ENCODE data around the gene FAM237B.
A peak's percentile ranks its signal among the peaks of the same experiment; 100 is the strongest.
"Not testable (repeated sequence)": the region's sequence is repeated elsewhere in the genome, so short reads cannot be mapped to it uniquely, and the experiment has no call there.

The FAM237B gene

GRCh38 chr7:90320801-90321494 lies at the start of gene FAM237B:
FAM237B (minus strand) TSS chr7:90321304; CDS start chr7:90319748, 1,556 bp downstream.
- no peak for DNase-seq

DNA sequence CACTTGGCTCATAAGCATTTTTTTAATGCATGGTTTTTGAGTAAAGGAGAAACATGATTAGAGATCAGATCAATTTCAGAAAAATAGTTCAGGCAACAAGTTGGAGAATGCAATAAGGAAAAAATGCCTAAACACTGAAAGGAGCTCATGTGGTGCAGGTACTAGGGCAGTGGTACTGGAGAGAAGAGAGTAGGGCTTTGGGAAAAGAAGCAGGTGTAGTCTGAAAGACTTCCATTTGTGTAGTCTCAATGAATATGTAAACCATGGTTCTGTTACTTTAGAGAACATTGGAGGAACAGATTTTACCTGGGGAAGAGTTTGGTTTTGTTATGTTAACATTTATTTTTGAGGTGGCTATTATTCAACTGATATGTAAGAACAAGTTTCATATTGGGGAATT lies 30.9 kb upstream of the FAM237B start:
- no peak for DNase-seq

DNA sequence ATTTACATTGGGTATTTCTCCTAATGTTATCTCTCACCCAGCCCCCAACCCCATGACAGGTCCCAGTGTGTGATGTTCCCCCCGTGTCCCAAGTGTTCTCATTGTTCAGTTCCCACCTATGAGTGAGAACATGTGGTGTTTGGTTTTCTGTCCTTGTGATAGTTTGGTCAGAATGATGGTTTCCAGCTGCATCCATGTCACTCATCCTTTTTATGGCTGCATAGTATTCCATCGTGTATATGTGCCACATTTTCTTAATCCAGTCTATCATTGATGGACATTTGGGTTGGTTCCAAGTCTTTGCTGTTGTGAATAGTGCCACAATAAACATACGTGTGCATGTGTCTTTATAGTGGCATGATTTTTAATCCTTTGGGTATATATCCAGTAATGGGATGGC lies 28.9 kb upstream of the FAM237B start:
- not testable (repeated sequence) for DNase-seq

DNA sequence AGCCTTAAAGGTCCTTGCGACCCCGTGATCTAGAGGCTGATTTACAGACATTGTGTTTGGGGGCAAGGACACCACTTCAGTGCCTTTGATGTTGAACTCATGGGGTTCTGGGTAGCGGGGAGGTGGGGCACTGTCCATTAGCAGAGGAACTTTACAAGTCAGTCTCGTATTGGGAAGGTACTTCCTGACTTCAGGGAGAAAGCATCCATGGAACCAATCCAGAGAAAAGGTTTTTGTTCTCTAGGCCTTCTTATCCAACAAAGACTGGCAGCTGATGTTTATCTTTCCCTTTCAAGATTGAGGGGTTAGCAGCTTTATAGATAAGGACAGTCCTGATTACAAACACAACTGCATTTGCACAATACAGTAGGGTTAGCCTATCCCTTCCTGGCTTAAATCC lies 28.2 kb upstream of the FAM237B start:
- DNase-seq, result no peak

- no peak for DNase-seq
Measured at GRCh38 chr7:90347759-90348158, 26.7 kb upstream of the FAM237B start.

DNA sequence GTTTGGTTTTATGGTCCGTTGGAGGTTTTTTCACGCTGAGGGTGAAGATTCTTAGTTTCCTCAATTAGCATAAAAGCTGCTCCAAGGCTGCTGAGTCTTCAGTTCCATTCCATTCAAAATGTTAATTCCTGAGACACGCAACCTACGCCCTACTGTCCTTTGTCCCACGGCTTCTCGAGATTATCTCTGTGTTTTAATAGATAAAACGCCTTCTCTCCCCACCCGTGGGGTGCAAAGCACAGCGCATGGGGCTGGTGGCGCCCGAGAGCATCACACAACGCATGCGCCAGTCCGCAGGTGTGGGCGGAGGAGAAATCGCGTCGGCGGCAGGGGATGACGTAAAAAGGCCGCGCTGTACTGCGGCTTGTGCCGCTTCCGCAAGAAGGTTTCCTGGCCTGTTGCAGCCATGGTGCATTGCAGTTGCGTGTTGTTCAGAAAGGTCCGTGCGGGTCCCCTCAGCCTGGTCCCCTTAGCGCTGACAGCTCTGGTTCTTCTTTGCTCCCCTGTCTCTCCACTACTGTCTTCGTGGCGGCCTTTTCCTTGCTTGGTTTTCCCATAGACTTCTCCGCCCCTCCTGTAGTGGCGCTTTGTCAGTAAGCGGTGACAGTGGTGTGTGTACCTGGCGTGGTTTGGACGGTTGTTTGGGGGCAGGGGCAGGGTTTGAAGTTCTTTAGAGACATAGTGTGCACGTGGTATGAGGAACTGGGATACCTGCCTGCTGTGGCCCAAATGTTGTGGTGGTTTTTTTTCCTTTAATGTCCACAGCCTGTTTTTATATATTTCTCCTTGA lies 25.4 kb upstream of the FAM237B start, which contains the start of gene GTPBP10:
GTPBP10 (plus strand) TSS at position 381 of the 790 bp plus-strand sequence; CDS start at position 407, 26 bp downstream.
- peak; percentile 86 for DNase-seq

GRCh38 chr7:90345595-90346335 lies 24.7 kb upstream of the FAM237B start:
- DNase-seq, result no peak

DNA sequence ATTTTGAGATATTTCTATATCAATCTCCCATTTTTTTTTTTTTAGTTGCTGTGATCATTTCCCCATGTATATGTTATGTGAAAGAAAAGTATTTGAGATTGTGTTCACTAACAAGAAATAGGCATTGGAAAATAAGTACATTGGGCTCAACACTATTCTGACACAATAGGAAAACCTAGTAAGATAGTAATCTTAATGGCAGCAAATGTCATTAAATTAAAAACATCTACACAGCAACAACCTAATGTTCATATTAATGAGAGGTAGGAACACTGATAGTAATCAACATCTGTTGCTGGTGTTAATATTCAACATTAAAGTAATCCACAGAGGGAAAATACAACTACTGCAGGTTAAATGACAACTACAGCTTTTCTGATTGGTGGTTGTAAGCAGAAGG lies 23.9 kb upstream of the FAM237B start:
- DNase-seq, result no peak

GRCh38 chr7:90337106-90337505 lies 16.0 kb upstream of the FAM237B start:
- DNase-seq, result no peak

DNA sequence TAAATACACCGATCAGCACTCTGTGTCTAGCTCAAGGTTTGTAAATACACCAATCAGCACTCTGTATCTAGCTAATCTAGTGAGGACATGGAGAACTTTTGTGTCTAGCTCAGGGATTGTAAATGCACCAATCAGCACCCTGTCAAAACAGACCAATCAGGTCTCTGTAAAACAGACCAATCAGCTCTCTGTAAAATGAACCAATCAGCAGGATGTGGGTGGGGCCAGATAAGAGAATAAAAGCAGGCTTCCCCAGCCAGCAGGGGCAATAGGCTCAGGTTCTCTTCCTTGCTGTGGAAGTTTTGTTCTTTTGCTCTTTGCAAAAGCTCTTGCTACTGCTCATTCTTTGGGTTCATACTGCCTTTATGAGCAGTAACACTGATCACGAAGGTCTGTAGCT lies 13.8 kb upstream of the FAM237B start:
- DNase-seq, result not testable (repeated sequence)

- DNase-seq, result no peak
Measured at GRCh38 chr7:90334193-90334843, 13.2 kb upstream of the FAM237B start.

GRCh38 chr7:90326500-90326899 lies 5.4 kb upstream of the FAM237B start:
- no peak for DNase-seq

- DNase-seq, result no peak
Measured at GRCh38 chr7:90322837-90323236, 1.7 kb upstream of the FAM237B start.

GRCh38 chr7:90320418-90320800 lies 695 bp downstream of the FAM237B start:
- no peak for DNase-seq

DNA sequence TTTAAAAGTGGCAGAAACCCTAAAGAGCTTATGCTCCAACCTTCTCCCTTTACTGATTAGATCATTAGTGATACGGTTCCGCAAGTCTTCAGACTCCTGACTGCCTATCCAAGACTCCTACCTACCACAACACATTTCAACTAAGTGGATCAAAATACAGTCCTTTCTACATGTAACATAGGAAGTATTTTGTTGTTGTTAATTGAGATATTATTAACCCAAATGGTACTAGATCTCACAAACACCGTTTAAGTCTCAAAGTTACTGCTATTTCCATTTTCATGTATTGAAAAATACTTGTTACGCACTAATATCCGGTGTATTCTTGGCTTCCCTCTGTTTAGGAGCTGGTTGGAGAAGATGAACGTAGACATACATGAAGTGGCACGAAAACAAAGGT lies 1.1 kb downstream of the FAM237B start:
- no peak for DNase-seq

GRCh38 chr7:90313907-90314306 lies 7.2 kb downstream of the FAM237B start:
- no peak for DNase-seq

DNA sequence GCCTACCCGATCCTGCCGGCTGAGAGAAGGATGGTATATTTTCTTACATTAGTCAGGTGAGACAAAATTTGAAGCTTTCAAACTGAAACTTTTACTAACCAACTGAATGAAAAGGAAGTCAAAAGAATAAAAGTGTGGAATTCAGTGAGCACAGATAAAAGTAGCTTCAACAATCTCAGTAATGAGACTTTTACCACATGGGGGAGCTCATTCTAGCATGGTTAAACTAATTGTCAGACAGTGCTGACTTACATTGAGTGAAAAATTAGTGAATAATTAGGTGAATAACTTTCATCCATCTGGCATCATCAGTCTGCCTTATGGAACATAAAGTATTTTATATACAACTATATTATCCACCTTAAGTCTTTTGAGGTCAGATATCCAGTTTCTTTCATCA lies 8.4 kb downstream of the FAM237B start:
- no peak for DNase-seq

GRCh38 chr7:90311175-90311574 lies 9.9 kb downstream of the FAM237B start:
- no peak for DNase-seq

GRCh38 chr7:90309872-90310271 lies 11.2 kb downstream of the FAM237B start:
- DNase-seq, result no peak

- no peak for DNase-seq
Measured at GRCh38 chr7:90303241-90303640, 17.9 kb downstream of the FAM237B start.

DNA sequence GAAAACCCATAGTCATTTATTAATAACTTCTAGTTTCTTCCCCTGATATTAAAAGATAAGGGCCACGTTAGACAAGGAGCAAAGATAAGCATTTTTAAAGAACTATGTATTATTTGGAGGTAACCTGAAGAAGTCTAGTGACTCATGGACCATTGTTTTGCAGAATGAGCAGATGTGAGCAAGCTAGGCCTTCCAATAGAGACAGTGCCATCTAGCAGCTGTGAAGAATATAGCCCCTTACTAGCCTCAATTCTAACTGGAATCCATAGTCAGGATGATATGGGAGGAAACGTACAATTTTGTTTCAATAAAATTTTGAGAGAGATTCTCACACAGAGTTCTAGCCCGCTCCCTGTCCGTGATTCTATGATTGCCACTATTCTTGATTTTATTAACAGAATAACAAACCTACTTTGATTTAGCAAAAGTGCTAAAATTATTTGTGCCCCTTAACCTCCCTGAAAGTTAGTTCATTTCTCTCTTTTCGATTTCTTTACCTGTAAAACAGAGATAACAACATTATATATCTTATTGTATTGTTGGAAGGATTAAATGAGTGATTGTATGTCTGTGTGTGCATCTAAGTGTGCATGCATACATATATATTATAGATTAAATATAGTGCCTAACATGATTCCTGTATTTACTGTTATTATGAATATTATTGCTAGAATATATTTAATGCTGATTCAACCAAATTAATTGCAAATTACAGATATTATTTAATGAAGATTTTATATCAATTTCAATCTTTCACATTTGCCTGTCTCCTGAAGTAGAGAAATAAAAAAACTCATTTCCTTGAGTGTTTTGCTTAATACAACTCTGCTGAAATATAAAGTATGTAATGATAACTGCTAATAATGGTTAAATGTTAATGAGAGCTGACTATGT lies 22.7 kb downstream of the FAM237B start:
- DNase-seq, result no peak
